SK-N-DZ (cell line): ENCODE data around the gene DUSP16.

Experiments used
- DNase-seq: peaks from one replicate; pipeline ENCODE4 v3.0.0-alpha.2; 2015; ENCODE audit warnings: low spot score

DUSP16 gene

GRCh38 chr12:12469386-12469785 lies 93.3 kb downstream of the DUSP16 start:
- DNase-seq, result no peak

DNA sequence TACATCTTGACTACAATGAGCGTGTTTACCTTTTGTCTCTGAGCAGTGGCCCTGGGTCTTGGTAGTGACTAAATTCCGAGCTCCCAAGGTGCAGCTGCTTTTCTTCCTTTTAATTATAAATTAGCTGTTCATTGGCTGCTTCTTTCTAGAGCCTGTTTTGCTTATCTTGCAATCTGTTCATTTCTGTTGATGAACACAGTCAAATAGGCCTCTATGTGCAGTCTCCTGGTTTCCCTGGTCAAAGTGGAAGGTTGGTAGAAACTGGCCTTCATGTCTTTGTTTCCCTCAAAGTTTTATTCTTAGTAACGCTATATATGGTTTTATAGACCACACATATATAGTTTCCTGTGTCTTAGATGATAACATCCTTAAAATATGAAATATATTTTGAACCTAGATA lies 94.1 kb downstream of the DUSP16 start:
- DNase-seq, result no peak

DNA sequence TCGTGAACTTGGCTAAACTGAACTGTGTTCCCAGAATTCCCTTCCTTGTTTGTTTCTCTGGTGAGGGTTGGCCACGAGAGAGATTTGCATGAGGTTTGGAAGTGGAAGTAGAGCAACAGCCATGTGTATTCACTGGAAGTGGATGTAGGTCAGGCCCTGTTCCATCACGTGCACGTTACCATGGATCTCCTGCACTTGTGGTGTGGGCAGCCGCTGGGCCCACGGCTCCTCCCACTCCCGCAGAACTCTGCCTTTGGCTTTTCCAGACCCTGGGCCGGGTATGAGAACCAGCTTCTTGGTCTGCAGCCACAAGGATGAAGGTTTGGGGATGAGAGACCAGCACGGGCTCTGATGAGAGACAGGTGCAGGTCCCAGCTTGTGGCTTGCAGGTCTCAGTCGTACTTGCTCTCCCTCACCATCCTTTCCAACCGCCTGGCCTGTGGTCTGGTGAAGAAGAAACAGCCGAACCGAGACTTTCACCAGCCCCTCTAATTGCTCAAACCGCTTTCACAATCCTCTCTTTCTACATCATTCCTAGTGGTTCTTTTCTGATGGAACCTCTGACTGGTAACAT lies 94.9 kb downstream of the DUSP16 start:
- DNase-seq, result no peak

- DNase-seq, result no peak
These were observed 95.4 kb downstream of the DUSP16 start for GRCh38 chr12:12467264-12467663.

DNA sequence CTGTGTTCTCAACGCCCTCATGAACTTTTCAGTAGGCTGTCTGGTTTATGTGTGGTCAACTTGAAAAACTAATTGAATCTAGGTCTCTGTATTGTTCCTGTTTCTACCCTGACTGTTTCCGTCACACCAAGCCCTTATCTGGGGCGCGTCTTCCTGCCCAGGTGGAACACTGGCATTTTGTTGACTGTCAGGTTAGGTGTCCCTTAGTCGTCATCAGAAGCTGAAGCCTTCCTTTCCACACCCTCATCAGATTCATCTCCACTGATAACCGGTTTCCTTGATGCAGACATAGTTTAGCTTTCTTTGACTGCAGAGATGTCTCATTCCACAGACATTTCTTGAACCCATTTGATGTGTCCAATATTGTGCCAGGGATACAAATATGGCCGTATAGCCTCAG lies 96.5 kb downstream of the DUSP16 start:
- DNase-seq, result peak; percentile 25

DNA sequence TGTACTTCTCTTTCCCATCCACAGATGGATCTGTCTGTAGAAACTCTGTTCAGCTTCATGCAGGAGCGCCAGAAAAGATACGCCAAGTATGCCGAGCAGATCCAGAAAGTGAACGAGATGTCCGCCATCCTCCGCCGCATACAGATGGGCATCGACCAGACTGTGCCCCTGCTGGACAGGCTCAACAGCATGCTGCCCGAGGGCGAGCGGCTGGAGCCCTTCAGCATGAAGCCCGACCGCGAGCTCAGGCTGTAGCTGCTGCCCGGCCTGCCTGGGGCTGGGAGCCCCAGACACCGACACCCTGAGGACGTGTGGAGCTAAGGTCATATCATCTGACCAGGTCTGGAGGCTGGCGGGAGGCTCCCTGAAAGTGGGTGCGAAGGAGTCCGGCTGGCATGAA lies 97.1 kb downstream of the DUSP16 start:
- no peak for DNase-seq

- DNase-seq, result no peak
These were observed 100.7 kb downstream of the DUSP16 start for GRCh38 chr12:12461923-12462315.

DNA sequence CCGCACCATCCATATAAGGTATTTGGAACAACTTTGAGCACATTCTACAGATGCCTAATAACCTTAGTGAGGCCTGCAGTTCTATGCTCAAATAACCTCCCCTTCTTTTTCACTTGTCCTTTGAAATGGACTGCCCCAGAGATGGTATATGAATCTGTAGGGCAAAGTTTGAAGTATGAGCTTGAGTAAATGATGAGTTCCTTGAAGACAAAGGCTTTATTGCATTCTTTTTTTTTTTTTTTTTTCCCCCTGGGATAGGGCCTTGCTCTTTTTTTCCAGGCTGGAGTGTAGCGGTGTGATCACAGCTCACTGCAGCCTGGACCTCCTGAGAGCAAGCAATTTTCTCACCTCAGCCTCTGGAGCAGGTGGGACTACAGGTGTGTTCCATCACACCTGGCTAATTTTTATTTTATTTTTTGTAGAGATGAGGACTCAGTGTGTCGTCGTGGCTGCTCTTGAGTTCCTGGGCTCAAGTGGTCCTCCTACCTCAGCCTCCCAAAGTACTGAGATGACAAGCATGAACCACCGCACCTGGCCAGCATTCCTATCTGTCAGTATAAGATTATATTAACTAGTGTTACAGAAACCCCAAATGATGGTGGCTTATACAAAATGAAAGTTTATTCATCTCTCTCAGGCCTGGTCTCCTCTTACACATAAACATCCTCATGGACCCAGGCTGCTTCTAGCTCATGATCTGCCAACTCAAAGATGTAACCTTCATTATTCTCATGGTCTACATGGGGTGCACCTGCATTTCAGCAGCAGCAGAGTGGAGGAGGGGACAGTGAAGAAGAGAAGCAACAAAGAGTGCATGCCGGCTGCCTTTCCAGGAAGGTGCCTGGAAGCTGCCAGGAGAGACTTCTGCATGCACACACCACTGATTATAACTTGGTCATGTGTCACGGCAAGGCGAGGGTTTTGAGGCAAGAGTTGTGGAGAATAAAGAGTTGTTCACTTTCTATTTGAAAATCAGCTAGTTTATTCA lies 101.4 kb downstream of the DUSP16 start:
- no peak for DNase-seq

DNA sequence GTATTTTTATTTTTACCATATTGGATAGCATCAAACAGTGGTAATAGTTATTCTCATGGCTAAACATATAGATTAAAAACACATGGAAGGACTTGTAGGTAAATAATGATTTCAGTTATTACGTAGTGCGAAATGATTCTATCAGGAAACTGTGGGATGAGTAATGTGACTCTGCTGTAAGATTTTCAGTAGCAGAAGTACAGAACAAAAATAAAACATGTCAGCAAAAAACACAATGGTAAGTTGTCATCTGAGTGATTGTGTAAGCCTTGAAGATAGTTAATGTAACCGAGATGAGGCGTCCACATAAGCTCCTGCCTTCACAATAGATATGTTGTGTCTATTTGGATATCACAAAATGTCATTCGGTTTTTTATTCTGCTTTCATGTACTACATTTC lies 106.0 kb downstream of the DUSP16 start:
- DNase-seq, result no peak

- no peak for DNase-seq
These were observed 108.3 kb downstream of the DUSP16 start for GRCh38 chr12:12454315-12454714.

DNA sequence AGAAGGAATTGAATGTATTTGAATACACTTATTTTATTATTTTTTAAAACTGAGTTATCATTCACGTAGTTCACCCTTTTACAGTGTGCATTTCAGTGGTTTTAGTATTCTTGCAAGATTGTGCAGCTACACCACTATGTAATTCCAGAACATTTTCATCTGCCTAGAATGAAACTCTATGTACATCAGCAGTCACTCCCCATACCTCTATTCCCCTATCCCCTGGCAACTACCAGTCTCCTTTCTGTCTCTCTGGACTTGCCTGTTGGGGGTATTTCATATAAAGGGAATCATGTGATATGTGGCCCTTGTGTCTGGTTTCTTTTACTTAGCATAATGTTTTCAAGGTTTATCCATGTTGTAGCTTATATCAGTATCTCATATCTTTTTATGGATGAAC lies 109.0 kb downstream of the DUSP16 start:
- no peak for DNase-seq

- no peak for DNase-seq
These were observed 110.2 kb downstream of the DUSP16 start for GRCh38 chr12:12452326-12452902.

GRCh38 chr12:12451098-12451497 lies 111.6 kb downstream of the DUSP16 start:
- no peak for DNase-seq

GRCh38 chr12:12450043-12450471 lies 112.6 kb downstream of the DUSP16 start:
- no peak for DNase-seq

DNA sequence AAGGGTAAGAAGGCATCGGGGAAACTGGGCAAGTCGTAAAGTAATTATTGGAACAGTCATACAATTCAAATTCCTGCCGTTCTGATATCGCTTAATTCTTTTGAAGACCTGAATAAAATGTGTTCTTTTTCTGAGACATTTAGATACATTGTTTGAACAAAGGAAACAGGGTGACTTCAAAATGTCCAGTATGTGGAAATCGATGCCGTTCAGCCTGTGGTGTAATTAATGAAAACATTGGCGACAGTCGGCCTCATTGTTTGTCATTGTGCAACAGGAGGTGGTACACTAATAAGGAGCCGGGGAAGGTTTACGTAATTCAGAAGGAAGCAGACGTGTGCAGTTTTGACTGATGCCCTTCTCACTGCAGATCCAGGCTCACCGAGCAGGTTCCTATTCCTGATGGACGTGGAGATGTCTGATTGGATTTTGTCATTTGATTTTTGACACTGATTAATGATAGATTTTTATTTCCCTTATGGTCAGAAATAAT lies 113.1 kb downstream of the DUSP16 start:
- DNase-seq, result no peak

GRCh38 chr12:12447837-12448236 lies 114.8 kb downstream of the DUSP16 start:
- no peak for DNase-seq

GRCh38 chr12:12447236-12447635 lies 115.4 kb downstream of the DUSP16 start:
- no peak for DNase-seq

DNA sequence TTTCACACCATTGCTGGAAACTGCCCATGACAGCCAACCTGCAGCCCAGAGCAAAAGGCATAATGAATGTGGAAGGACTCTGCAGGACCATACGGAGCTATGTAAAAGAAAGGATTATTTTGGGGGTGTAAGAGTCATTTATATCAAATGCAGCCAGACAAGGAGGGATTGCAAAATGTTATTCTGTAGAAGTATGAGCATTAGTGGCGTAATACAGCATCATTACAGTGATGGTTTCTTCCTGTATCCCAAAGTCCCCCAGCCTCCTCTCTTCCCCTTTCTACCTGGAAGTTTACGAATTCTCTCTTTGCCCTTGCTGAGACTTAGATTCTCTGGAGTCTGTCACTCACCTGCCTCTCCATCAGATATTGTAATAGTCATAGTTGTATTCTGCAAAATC lies 115.9 kb downstream of the DUSP16 start:
- no peak for DNase-seq

DNA sequence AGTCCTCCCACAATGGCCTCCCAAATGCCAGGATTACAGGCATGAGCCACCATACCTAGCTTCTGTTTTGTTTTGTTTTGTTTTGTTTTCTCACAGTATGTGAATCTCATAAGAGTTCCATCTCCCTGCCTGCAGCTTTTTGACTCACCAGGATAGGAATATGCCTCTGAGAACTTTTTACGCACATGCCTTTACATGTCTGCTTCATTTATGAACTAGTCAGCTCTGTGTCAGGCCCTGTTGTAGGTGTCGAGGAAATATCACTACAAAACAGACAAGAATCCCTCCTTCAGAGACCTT lies 116.8 kb downstream of the DUSP16 start:
- DNase-seq, result no peak

DNA sequence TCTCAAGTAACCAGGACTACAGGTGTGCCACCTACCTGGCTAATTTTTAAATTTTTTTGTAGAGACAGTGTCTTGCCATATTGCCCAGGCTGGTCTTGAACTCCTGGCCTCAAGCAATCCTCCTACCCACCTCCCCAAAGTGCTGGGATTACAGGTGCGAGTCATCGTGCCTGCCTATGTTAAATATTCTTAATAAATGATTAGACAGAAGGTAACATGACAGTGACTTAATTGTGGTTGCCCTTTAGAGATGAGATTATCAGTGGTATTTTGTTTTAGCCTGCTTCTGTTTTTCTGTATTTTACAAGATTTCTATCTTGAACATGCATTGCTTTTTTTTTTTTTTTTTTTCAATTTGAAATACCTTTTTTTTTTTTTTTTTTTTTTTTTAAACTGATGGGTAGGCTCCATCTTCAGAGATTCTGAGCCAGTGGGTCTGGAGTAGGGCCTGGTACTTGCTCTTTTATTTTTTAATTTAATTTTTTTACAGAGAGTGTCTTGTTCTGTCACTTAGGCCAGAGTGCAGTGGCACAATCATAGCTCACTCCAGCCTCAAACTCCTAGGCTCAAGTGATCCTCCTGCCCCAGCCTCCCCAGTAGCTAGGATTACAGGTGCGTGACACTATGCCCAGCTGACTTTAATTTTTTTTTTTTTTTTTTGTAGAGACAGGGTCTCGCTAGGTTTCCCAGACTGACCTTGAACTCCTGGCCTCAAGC lies 117.3 kb downstream of the DUSP16 start:
- DNase-seq, result no peak

DNA sequence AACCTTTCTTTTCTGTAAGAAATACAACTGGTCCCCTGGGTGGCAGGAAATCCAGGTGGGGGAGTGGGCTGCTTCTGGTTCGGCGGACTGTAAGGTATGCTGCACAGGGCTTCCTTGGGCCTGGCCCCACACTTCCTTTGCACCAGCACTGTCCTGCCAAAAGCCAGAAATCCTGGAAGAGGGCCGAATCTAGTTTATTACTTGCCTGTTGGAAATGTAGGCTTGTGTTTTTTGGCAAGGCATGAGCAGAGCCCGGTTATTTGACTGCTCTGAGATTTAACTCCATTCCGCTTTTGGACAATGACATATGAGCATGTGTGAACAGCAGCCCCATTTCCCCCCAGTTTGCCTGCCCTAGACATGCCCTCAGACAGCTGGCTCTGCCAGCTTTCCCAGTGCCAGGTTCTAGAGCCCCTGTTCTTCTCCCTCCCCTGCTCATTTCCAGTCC lies 119.2 kb downstream of the DUSP16 start:
- no peak for DNase-seq

GRCh38 chr12:12442548-12443071 lies 120.1 kb downstream of the DUSP16 start:
- no peak for DNase-seq
